ENCODE data around the gene DYNLRB2.

The DYNLRB2 gene

GRCh38 chr16:80503107-80503506 is 37.7 kb upstream of the DYNLRB2 start:
- no peak for DNase-seq (ENCODE audit: low read depth in 1 of 2, low spot score in 1 of 2)
- Histone ChIP-seq H3K27me3 (ENCODE audit: insufficient read depth, poor library complexity, severe bottlenecking) (no peaks in the 10 kb centered on the region), H3K27ac (replicated peaks) (no peak overlapping the region), H3K4me3 (replicated peaks; ENCODE audit: insufficient read depth, low read length) (no peak overlapping the region)
- TF ChIP-seq POLR2AphosphoS5 (IDR thresholded peaks at IDR 0.05; ENCODE audit: low read depth) (no peak), REST (IDR thresholded peaks at IDR 0.05; ENCODE audit: insufficient replicate concordance, low read depth) (no peak), SPI1 (IDR thresholded peaks at IDR 0.05; ENCODE audit: borderline replicate concordance, low read depth) (no peak), CTCF (IDR thresholded peaks at IDR 0.05; ENCODE audit: insufficient read depth, low read length) (no peak), GABPA (IDR thresholded peaks at IDR 0.05; ENCODE audit: low read depth) (no peak)

GRCh38 chr16:80507538-80507937 is 33.3 kb upstream of the DYNLRB2 start:
- Histone ChIP-seq H3K27ac (replicated peaks) (no peak overlapping the region), H3K4me3 (replicated peaks; ENCODE audit: insufficient read depth, low read length) (no peak overlapping the region), H3K27me3 (ENCODE audit: insufficient read depth, poor library complexity, severe bottlenecking) (no peaks in the 10 kb centered on the region)
- TF ChIP-seq GABPA (IDR thresholded peaks at IDR 0.05; ENCODE audit: low read depth): no peak
- TF ChIP-seq SPI1 (IDR thresholded peaks at IDR 0.05; ENCODE audit: borderline replicate concordance, low read depth): no peak
- TF ChIP-seq POLR2AphosphoS5 (IDR thresholded peaks at IDR 0.05; ENCODE audit: low read depth): no peak
- no peak for TF ChIP-seq CTCF (IDR thresholded peaks at IDR 0.05; ENCODE audit: insufficient read depth, low read length)
- TF ChIP-seq REST (IDR thresholded peaks at IDR 0.05; ENCODE audit: insufficient replicate concordance, low read depth): no peak
- no peak for DNase-seq (ENCODE audit: low read depth in 1 of 2, low spot score in 1 of 2)

GRCh38 chr16:80509872-80510271 is 30.9 kb upstream of the DYNLRB2 start:
- H3K27ac ChIP-seq (replicated peaks): no peak overlapping the region
- no peak for TF ChIP-seq POLR2AphosphoS5 (IDR thresholded peaks at IDR 0.05; ENCODE audit: low read depth)
- peak; percentile 60; the same call in 1 of the 2 replicates for TF ChIP-seq SPI1 (IDR thresholded peaks at IDR 0.05; ENCODE audit: borderline replicate concordance, low read depth)
- H3K4me3 ChIP-seq (replicated peaks; ENCODE audit: insufficient read depth, low read length): no peak overlapping the region
- DNase-seq (ENCODE audit: low read depth in 1 of 2, low spot score in 1 of 2): peak in 1 of 2 experiments; percentile 15
- no peaks in the 10 kb centered on the region for H3K27me3 ChIP-seq (ENCODE audit: insufficient read depth, poor library complexity, severe bottlenecking)

- H3K4me3 ChIP-seq (replicated peaks; ENCODE audit: insufficient read depth, low read length): no peak overlapping the region
- TF ChIP-seq GABPA (IDR thresholded peaks at IDR 0.05; ENCODE audit: low read depth) (no peak), CTCF (IDR thresholded peaks at IDR 0.05; ENCODE audit: insufficient read depth, low read length) (no peak), SPI1 (IDR thresholded peaks at IDR 0.05; ENCODE audit: borderline replicate concordance, low read depth) (no peak), POLR2AphosphoS5 (IDR thresholded peaks at IDR 0.05; ENCODE audit: low read depth) (no peak), REST (IDR thresholded peaks at IDR 0.05; ENCODE audit: insufficient replicate concordance, low read depth) (no peak)
- no peaks in the 10 kb centered on the region for H3K27me3 ChIP-seq (ENCODE audit: insufficient read depth, poor library complexity, severe bottlenecking)
- no peak for DNase-seq (ENCODE audit: low read depth in 1 of 2, low spot score in 1 of 2)
- no peak overlapping the region for H3K27ac ChIP-seq (replicated peaks)
Measured at GRCh38 chr16:80511824-80512592, 28.8 kb upstream of the DYNLRB2 start.

Measured in HL-60 (cell line).